ENCODE measurements around the gene HACD2.
"Not testable (repeated sequence)": the region's sequence is repeated elsewhere in the genome, so short reads cannot be mapped to it uniquely, and the experiment has no call there.

The HACD2 gene

DNA sequence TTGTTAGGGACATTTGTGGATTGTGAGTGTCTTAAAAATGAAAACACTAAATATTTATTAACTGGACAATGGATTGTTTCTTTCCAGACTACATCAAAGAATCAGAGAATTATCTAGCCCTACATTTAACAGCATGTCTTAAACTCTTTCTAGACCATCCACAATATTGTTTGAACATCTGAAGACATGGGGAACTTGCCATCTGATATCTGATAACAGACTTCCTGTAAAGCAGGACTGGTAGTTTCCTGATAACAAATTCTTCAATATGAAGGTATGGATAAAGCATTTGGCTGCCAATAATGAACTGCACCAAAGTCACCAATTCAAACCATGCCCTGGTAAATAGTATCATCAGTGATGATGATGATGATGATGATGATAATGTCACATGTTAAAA, 26.2 kb upstream of the HACD2 start:
- DNase-seq, result peak; percentile 70

DNA sequence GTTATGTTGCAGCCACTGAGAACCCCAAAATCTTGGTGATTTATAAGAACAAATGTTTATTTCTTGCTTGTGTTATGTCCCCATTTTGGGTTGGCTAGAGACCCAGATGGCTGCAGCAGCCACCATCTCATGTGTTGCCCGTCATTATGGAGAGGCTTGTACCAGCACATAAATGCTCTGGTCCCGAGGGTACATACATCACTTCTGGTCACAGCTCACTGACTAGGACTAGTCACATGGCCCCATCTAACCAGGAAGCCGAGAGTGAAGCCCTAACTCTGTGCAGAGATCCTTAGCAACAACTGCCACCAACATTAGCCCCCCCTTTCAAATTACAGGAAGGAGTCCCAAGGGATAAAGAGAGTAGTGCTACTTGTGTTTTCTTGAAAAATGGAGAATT, 25.5 kb upstream of the HACD2 start:
- peak; percentile 82 for DNase-seq

DNA sequence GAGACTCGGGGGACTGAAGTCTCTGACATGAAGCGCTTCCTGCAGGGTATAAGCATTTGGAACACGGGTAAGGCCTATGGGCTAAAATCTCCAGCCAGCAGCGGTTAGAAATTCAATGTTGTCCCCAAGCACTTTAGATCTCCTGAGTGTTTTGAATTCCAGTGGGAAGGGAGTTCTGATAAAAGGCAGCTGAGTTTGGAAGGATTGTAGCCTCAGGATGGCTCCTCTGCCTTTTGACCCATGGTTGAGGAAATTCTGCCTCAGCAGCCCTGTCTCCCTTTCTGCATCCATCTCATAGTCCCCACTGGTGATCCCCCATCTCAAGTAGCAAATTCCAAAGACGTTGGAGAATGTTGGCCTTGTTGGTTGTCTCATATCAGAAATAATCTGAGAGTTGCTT, 24.2 kb upstream of the HACD2 start:
- no peak for DNase-seq

DNA sequence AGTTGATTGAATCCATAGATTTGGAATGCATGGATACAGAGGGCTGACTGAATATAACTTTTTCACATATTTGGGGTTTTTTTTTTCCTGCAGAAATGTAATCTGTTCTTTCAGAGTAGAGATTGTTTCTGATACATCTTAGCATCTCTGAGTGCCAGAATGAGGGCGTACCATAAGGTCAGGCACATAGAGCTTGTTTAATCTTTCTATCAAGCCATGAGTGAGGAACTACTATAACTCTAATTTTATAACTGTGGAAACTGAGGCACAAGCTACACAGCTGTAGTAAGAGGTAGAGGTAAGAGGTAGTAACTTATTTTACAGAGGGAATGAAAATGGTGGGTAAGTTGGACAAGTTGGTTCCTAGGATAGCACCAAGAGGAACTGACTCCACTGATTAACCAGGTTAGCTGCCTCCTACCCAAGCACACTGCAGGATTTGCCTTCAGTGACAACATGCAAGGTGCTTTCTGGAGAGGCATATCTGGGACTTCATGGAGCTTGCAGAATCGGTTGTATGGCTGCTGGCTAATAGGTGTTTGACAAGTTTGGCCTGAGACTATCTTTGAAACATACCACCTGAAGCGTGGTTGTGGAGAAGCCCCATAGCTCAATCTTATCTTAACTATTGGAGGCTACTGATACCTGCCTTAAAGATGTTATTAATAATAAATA, 23.5 kb upstream of the HACD2 start:
- DNase-seq, result no peak

DNA sequence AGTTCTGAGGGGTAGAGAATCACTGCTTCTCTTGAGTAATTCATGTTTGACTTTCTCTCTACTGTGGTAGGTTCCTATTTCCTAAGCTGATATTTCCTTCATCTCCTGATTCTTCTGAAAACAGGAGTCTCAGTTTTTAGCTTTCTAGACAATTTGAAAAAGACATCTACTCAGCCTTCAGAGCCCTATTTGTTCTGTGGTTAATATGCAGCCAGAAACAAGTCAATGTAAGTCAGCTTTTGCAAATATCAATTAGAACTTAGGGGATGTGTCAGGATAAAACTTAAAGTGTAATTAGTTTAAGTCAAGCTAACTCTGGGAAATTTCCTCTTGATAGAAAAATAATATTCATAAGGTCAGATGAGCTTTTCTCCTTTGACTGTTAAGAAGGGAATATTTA, 21.7 kb upstream of the HACD2 start:
- no peak for DNase-seq

DNA sequence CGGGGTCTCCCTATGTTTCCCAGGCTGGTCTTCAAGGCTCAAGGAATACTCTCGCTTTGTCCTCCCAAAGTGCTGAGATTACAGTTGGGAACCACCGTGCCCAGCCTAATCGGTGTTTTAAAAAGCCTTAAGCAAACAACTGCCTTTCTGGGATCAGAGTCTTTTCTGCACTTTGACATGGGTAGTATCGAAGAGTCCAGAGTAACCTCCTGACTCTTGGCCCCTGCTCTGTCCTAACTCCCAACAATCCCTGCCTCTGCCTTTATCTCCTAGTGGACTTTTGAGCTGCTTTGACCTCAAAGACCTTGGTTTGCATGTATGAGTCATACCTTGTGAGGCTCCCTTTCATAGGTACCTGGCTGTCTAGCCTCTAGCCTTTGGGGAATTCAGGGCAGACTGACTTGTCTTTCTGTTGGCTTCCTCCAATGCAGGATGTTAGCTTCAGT, 21.0 kb upstream of the HACD2 start:
- no peak for DNase-seq

DNA sequence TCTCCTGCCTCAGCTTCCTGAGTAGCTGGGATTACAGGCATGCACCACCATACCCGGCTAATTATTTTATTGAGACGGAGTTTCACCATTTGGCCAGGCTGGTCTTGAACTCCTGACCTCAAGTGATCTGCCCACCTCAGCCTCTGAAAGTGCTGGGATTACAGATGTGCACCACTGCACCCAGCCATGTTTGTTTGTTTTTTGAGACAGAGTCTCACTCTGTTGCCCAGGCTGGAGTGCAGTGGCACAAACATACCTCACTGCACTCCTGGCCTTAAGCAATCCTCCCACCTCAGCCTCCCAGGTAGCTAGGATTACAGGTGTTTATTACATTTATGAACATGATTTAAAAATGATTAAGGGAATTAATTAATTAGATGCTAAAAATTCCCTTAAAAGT, 18.3 kb upstream of the HACD2 start:
- not testable (repeated sequence) for DNase-seq

DNA sequence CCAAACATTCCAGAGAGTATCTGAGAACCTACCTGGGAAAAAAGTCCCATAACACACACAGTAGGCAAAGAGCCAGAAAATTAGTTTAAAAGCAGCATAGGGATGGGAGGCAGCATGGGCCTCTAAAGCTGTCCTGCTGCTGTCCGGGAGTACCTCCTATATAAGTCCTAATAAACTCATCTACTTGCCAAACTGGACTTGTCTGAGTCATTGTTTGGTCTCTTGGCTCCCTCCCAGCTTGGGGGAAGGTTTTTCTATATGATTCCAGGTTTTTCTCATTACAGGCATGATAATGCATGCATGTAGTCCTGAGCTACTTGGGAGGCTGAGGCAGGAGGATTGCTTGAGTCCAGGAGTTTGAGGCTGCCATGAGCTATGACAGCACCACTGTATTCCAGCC, 17.5 kb upstream of the HACD2 start:
- DNase-seq, result no peak

DNA sequence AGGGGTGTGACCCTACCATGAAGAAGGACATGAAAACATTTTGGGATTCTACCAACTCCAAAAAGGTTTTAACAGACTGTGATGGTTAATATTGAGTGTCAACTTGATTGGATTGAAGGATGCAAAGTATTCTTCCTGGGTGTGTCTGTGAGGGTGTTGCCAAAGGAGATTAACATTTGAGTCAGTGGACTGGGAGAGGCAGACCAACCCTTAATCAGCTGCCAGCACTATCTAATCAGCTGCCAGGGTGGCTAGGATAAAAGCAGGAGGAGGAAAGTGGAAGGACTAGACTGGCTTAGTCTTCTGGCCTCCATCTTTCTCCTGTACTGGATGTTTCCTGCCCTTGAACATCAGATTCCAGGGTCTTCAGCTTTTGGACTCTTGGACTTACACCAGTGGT, 16.0 kb upstream of the HACD2 start:
- not testable (repeated sequence) for DNase-seq

DNA sequence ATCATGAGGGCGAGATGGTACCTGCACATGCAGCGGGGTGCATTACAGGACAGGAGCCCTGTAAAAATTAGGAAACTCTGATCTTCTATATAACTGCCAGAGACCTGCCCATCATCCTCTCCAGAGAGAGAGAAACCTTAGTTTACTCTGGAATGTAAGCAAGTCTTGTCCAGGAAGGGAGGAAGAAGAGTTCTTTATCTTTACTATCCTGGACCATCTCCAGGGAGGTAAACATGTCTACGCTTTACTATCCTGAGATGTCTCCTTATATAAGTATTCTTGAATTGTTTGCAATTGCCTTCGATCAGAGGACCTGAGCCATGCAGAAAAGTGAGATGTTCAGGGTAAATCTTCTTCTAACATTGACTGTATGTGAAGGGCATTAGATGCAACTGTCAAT, 12.7 kb upstream of the HACD2 start:
- no peak for DNase-seq

DNA sequence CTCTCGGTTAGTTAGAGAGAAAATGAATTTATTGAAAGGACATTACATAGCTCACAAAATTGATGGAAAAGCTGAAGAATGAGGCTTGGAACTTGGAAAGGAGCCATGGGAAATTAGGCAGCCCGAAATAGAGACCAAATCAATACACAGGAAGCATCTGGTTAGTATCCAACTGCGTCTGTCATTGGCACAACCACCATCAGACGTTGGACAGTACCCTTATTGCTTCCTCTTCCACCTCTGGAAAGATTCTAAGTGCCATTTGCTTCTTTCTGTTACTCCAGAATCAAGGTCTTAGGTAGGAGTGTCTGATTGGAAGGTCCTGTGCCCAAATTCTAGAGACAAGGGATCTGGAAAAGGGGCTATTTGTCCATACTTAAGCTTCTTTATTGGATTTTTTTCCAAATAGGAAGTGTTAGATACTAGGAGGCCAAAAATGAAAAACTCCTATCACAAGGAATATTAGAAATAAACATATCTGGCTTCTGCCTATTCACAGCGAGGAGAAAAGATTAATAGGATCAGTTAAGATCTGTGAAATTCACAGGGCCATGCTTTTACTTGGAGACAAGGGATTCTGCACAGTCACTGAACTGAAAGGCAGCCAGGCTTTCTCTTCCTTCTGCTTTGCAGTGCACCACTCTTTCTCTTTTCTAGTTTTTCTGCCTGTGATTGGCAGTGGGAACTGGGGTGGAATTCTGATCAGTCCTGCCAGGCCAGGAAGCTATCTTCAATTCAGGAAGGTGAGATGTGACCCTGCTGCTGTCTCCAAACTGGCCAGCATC, 10.7 kb upstream of the HACD2 start:
- no peak for DNase-seq

DNA sequence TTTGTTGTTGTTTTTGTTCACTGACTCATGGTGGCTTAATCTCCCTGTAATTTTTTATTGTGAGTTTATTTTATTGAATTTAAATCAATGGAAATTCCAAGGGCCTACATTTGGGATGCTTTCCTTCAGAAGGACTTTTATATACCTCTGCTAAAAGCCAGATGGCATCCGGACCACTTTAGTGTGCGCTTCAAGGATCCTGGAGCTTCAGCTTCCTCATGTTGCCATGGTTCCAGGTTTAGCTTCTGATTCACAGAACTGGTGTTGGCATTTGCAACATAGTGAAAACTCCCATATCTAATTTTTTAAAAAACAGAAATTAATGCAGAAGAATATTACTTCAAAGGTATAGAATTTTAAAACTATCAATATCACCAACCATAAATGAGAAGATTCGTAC, 8.5 kb upstream of the HACD2 start:
- DNase-seq, result no peak

DNA sequence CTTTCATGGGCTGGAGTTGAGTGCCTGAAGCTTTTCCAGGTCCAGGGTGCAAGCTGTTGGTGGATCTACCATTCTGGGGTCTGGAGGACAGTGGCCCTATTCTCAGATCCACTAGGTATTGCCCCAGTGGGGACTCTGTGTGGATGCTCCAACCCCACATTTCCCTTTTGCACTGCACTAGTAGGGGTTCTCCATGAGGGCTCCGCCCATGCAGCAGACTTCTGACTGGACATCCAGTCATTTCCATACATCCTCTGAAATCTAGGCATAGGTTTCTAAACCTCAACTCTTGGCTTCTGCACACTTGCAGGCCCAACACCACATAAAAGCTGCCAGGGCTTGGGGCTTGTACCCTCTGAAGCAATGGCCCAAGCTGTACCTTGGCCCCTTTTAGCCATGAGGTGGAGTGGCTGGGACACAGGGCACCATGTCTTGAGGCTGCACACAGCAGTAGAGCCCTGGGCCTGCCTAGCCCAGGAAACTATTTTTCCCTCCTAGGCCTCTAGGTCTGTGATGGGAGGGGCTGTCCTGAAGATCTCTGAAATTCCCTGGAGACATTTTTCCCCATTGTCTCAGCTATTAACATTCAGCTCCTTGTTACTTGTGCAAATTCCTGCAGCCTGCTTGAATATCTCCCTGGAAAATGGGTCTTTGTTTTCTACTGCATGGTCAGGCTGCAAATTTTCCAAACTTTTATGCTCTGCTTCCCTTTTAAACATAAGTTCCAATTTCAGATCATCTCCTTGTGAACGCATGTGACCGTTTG, 6.0 kb upstream of the HACD2 start:
- no peak for DNase-seq

DNA sequence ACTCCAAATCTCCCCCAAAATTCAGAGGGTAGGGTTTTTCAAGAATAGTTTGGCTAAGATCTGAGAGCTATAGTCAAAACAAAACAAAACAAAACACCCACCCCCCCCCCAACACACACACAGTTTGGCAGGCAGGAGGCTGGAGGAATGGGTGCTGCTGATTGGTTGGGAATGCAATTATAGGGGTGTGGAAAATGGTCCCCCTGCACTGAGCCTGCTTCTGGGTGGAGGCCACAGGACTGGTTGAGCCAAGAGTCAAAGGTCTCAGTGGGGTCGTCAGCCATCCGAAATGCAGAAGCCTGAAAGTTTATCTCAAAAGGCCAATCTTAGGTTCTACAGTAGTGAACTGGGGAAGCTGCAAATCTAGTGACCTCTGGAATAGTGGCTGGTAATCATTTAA, 2.5 kb upstream of the HACD2 start:
- no peak for DNase-seq

DNA sequence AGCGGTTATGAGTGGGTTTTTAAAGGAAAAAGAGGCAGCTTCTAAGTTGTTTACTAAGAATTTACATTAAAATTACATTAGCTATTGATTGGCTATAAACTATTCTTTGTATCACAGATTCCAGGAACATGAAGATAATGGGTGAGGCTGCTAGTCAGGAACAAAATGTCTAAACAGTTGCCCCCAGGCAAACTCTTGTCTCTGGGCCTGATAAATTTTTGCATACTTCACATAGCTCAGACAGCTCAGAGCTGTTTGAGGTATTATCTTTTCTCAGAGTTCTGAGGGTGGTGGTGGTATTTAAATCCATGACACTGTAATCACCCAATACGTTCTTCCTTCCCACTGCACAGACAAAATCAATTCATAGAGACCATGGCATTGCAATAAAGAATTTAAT, 2.1 kb upstream of the HACD2 start:
- DNase-seq, result no peak

DNA sequence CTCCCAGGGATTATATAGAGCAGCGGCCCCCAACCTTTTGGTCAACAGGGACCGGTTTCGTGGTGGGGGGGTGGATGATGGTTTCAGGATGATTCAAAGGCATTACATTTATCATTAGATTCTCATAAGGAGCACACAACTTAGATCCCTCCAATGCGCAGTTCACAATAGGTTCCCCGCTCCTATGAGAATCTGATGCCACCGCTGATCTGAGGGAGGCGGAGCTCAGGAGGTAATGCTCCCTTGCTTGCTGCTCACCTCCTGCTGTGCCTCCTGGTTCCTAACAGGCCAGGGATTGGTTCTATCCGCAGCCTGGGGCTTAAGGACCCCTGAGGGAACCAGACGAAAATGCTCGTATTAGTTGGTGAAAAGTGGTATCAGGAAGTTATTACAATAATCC, 1.3 kb upstream of the HACD2 start:
- peak; percentile 37 for DNase-seq

DNA sequence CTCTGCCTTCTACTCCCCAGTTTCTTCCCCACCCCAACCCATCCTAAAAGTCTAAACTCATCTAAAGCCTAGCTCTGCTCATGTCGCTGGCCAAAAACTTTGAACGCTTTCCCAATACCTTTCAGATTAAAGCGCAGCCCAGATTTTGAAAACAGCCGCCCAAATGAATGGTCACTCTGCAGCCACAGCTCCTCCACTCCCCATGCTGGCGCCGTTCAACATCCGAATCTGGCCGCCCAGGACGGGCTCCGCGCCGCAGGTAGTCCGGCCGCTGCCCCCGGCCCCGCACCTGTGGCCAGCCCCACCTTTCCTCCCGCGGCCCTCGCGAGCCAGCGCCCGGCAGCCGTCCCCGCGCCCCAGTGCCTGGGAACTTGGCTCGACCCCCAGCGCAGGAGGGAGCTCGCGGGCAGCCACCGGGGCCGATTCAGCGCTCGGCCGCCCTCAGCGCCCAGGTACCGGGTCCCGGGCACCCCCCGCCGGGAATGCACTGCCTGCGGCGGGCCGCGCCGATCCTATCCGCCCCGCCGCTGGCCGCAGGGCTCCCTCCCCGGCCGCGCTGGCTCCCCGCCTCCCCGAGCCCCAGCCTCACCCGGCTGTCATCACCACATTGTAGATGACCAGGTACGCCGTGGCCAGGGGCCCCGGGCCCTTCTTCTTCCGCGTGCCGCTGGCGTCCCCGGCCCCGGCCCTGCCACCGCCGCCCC, 417 bp downstream of the HACD2 start:
- DNase-seq, result no peak

DNA sequence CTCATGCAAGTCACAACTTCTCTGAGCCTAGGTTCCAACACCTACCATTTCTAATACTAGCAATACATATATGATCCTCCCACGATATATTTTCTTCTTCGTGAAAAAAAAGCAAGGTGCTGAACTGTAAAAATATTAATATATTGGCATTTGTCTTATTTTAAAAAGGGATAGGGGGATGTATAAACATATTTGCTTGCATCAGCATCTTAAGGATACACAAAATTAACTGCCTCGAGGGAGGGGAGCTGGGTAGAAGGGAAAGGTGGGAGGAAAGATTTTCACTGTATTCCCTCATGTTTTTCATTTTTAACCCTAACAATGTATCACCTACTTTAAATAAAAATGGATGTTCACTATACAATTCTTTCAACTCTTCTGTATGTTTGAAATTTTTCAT, 1.3 kb downstream of the HACD2 start:
- DNase-seq, result no peak

DNA sequence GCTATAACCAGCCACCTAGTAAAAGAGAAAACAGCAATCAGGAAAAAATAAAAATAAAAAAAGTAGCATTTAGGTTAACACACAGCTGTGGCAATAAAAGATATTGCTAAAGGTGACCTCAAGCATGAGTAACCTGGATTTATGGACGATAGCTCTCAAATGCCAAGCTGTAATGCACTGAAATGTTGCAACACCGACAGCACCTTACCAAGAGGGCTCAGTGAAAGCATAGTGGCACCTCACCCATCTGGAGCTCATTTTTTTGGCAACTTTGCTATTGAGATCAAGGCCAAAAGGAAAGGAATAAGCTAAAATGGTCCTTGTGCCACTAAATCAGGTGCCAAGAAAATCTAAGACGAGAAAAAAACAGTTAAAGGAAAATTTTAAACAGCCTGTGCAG, 2.5 kb downstream of the HACD2 start:
- DNase-seq, result no peak

DNA sequence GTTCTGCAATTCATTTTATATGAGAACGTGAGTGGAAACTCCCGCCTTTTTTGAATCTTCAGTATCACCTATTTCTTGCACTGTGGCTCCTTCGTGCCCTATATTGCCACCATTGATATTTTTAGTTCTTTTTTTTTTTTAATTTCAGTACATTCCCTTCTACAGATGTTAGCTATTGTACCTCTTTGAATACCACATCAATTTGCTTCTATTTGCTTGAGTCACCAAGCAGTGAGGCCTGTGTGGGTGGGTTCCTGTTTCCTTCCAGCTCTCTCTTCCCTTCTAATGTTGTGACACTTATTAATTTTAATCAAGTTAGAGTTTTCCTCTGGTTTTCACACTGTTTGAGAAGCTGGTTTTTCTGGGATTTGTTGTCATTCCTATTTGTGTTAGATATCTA, 8.7 kb downstream of the HACD2 start:
- DNase-seq, result no peak

DNA sequence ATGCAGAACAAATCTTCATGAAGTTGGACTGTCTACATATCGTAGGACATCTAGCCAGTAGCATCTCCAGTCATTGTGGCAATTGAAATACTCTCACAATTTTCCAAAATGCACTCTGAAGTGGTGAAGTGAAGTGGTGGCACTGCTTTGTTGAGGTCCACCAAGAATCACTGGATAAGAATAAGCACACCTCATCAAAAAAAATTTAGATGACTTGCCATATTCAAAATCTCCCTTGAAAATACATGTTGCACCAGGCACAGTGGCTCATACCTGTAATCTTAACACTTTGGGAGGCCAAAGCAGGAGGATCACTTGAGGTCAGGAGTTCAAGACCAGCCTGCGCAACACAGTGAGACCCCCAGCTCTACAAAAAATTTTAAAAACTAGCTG, 12.9 kb downstream of the HACD2 start:
- no peak for DNase-seq

DNA sequence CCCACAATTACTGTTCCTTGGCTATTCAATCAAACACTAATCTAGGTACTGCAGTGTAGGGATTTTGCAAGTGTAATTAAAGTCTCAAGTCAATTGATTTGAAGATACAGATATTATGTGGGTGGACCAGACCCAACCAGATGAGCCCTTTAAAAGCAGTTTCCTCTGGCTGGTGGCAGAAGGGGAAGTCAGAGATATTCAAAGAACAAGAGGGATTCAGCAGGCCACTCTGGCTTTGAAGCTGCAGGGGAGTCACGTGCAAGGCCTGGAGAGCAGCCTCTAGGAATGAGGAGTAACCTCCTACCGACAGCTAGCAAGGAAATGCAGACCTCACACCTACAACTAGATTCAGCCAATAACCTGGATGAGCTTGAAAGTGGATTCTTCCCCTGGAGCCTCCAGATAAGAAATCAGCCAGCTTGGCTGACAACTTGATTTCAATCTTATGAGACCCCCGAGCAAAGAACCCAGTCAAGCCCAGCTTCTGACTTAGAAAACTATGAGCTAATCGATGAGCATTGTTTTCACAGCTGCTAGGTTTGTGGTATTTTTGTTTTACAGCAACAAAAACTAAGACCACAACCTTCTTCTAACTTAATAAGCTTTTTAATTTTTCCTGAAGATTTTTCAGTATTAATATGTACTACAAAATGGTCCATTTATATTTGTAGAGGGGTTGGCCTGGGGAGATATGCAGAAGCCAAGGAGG, 13.4 kb downstream of the HACD2 start:
- peak; percentile 5 for DNase-seq

DNA sequence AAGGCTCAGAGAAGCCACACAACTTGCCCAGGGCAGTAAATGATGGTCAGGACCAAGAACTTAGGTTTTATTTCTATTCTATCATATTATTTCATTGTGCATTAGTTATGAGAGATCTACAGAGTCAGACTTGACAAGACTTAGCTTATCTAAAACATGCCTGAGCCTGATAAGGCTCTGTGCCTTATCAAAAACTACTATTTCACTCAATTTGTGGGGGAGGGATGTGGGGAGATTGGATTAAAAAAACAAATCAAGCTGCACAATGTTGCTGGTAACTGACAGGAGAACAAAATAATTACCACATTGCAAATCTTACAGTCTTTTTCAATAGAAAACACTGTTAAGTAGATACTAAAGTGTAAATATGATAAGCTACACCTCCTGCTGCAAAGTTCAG, 16.0 kb downstream of the HACD2 start:
- no peak for DNase-seq

All from GF-D8 (cell line).